Astrocyte of the cerebellum (primary cell): ENCODE results near the gene EPHB2.
A peak's percentile ranks its signal among the peaks of the same experiment; 100 is the strongest.

ENCODE experiments used
- DNase-seq: peaks from one replicate; pipeline ENCODE4 v3.0.0-alpha.2; 2011; ENCODE audit warnings: low read depth
- H3K4me3 ChIP-seq: 2 replicates; pipeline ENCODE4 v1.5.1; 2011; ENCODE audit warnings: mild to moderate bottlenecking, low read depth, low read length, moderate library complexity
- CTCF ChIP-seq: IDR thresholded peaks from 2 replicates; pipeline ENCODE4 v1.5.1; 2012; ENCODE audit warnings: low read length, low read depth, moderate library complexity, mild to moderate bottlenecking; ENCODE audit errors: missing control alignments
- in situ Hi-C: cut with HindIII; loops from 2 replicates; pipeline ENCODE4 v1.10.0; 2017; ENCODE audit warnings: low sequenced_read_pairs

Gene EPHB2

GRCh38 chr1:22920026-22920733, 209.5 kb downstream of the EPHB2 start:
- in situ Hi-C loops = no loop called here
- TF ChIP-seq CTCF = no peak
- DNase-seq = no peak
- no peak overlapping the region for H3K4me3 ChIP-seq

- in situ Hi-C loops = no loop called here
- no peak for TF ChIP-seq CTCF
- no peak overlapping the region for H3K4me3 ChIP-seq
- DNase-seq = no peak
These were observed 210.3 kb downstream of the EPHB2 start for GRCh38 chr1:22920734-22921451.

GRCh38 chr1:22921452-22922126, 210.9 kb downstream of the EPHB2 start:
- no peak for TF ChIP-seq CTCF
- H3K4me3 ChIP-seq = no peak overlapping the region
- in situ Hi-C loops = no loop called here
- DNase-seq = no peak

- H3K4me3 ChIP-seq = no peak overlapping the region
- DNase-seq = no peak
- in situ Hi-C loops = no loop called here
- TF ChIP-seq CTCF = no peak
These were observed 212.0 kb downstream of the EPHB2 start for GRCh38 chr1:22922640-22923039.

GRCh38 chr1:22925111-22925510, 214.5 kb downstream of the EPHB2 start:
- no peak for TF ChIP-seq CTCF
- H3K4me3 ChIP-seq = no peak overlapping the region
- in situ Hi-C loops = no loop called here
- DNase-seq = no peak

GRCh38 chr1:22930240-22930912, 219.7 kb downstream of the EPHB2 start:
- in situ Hi-C loops = no loop called here
- no peak for DNase-seq
- TF ChIP-seq CTCF = peak; percentile 85
- H3K4me3 ChIP-seq = no peak overlapping the region
